ENCODE measurements around the gene SOD1.

DNA sequence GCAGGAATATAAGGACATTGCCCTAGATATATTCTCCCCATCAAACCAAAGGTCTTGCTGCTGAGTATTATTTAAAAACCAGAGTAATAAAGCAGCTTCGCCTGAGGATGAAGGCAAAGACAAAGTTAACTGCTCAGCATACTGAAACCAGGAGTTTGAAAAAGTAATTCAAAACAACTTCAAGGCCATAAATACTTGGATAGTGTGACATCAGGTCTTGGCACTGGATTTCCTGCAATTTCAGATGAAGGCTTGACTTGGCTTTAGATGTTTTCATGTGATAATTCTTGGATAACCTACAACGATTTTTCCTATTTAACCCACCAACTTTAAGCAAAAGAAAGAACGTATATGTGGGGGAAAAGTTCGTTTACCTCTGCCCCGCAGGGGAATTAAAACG lies 10.6 kb downstream of the SOD1 start:
- no peak for TF ChIP-seq CTCF (conservative IDR thresholded peaks at IDR 0.05 in 1 of 2, IDR thresholded peaks at IDR 0.05 in 1 of 2; ENCODE audit: low read depth in 1 of 2, low read length in 2 of 2)
- no peak for TF ChIP-seq EZH2 (IDR thresholded peaks at IDR 0.05; ENCODE audit: low read length, missing control alignments)
